22Rv1 (cell line): ENCODE results near the gene GEMIN8.

Experiments
- H3K27ac ChIP-seq: fragments of 450-650 bp; 2 replicates; pipeline ENCODE4 v1.5.1; 2017
- ZFX ChIP-seq: fragments of 450-650 bp; IDR thresholded peaks from 2 replicates; pipeline ENCODE4 v1.6.1; 2017; ENCODE audit warnings: antibody characterized with exemption, borderline replicate concordance
- TF ChIP-seq, protein P1 (sequence below): fragments of 450-650 bp; IDR thresholded peaks from 2 replicates; pipeline ENCODE4 v1.5.1; 2017; ENCODE audit warnings: mild to moderate bottlenecking

Gene GEMIN8

DNA sequence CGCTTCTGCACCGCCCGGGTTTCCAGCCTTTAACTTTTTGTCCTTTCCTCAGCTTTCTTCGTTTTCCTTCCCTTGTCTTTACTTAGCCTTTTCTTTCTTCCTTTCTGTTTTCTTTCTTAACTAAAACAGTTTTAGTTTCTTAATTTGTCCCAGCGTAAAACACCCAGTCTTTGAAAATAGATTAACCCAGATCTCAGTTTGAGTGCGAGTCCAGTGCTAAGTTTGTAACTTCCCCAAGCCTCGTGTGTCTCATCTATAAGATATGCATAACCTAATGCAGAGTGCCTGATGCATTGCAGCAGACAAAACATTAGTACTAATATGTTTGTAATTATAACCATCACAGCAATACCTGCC lies 460 bp upstream of the GEMIN8 start:
- H3K27ac ChIP-seq: peak overlapping the region; percentile 64
- no peak for TF ChIP-seq ZFX
- TF ChIP-seq, protein P1, sequence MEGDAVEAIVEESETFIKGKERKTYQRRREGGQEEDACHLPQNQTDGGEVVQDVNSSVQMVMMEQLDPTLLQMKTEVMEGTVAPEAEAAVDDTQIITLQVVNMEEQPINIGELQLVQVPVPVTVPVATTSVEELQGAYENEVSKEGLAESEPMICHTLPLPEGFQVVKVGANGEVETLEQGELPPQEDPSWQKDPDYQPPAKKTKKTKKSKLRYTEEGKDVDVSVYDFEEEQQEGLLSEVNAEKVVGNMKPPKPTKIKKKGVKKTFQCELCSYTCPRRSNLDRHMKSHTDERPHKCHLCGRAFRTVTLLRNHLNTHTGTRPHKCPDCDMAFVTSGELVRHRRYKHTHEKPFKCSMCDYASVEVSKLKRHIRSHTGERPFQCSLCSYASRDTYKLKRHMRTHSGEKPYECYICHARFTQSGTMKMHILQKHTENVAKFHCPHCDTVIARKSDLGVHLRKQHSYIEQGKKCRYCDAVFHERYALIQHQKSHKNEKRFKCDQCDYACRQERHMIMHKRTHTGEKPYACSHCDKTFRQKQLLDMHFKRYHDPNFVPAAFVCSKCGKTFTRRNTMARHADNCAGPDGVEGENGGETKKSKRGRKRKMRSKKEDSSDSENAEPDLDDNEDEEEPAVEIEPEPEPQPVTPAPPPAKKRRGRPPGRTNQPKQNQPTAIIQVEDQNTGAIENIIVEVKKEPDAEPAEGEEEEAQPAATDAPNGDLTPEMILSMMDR: no peak

- TF ChIP-seq, protein P1: no peak
- no peak for TF ChIP-seq ZFX
- H3K27ac ChIP-seq: peak overlapping the region; percentile 64
These were observed 660 bp downstream of the GEMIN8 start for GRCh38 chrX:14029039-14029424.

GRCh38 chrX:14028473-14028872 lies 1.2 kb downstream of the GEMIN8 start:
- TF ChIP-seq, protein P1: no peak
- TF ChIP-seq ZFX: no peak
- H3K27ac ChIP-seq: peak overlapping the region; percentile 64; the same call in 1 of the 2 replicates

DNA sequence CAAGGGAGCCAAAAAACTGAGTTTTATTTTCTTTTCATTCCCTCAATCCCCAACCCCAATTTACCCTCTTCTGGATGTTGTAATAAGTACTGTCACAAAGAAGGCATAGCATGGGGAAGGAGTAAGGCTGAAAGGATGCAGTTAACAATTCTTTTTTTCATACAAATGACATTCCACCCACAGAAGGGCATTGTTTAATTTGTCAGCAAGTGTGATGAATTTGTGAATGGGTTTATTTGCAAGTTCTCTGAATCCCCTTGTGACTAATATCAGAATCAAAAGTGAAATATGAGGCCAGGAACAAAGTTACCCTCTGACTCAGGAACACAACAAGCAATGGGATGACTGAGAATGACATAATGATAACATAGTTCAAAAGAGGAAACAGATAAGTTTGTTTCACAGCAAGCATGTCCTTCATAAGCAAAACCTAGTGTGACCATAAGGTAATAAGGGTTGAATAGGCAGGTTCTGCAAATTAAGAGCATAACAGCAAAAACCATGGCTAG lies 2.1 kb downstream of the GEMIN8 start:
- no peak for TF ChIP-seq ZFX
- TF ChIP-seq, protein P1: no peak
- H3K27ac ChIP-seq: no peak overlapping the region

DNA sequence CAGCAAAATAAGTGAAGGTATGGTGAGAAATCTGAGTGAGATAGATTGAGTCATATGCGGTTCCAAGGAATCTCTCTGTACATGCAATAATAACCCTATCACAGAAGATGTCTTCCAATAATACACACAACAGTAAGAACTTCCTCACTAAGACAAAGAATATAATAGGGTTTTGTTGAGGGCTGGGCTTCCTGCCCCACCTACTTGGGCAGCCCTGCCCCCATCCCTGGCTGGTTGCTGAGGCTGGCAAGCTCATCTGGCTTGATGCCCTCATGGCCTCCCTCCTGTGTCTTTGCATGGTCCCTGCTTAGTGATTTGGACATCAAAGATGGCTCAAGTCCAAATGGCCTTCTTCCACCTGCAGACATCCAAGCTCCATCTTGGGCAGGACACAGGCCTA lies 2.7 kb downstream of the GEMIN8 start:
- no peak overlapping the region for H3K27ac ChIP-seq
- no peak for TF ChIP-seq ZFX
- TF ChIP-seq, protein P1: no peak

- TF ChIP-seq, protein P1: no peak
- TF ChIP-seq ZFX: no peak
- no peak overlapping the region for H3K27ac ChIP-seq
These were observed 3.6 kb downstream of the GEMIN8 start for GRCh38 chrX:14026121-14026520.

DNA sequence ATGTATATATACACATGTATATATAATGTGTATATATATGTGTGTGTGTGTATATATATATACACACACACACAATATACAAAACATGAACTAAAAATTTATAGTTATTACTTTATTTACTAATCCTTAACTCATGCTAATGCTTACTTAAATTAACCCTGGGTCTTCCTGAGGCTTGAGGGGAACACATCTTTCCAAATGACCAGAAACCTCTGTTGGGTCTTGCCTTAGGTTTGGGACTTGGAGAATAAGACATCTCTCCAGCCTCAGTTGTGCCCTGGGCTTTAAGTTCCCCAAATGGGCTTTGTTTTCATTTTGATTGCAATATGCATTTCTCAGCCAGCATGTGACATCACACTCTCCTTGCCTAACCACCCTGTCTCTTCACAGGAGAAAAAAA lies 7.7 kb downstream of the GEMIN8 start:
- H3K27ac ChIP-seq: no peak overlapping the region
- TF ChIP-seq, protein P1: no peak
